Measurements from ENCODE around the gene C20orf173.

The C20orf173 gene

GRCh38 chr20:35568645-35569044, 39.2 kb upstream of the C20orf173 start:
- TF ChIP-seq, protein P1, sequence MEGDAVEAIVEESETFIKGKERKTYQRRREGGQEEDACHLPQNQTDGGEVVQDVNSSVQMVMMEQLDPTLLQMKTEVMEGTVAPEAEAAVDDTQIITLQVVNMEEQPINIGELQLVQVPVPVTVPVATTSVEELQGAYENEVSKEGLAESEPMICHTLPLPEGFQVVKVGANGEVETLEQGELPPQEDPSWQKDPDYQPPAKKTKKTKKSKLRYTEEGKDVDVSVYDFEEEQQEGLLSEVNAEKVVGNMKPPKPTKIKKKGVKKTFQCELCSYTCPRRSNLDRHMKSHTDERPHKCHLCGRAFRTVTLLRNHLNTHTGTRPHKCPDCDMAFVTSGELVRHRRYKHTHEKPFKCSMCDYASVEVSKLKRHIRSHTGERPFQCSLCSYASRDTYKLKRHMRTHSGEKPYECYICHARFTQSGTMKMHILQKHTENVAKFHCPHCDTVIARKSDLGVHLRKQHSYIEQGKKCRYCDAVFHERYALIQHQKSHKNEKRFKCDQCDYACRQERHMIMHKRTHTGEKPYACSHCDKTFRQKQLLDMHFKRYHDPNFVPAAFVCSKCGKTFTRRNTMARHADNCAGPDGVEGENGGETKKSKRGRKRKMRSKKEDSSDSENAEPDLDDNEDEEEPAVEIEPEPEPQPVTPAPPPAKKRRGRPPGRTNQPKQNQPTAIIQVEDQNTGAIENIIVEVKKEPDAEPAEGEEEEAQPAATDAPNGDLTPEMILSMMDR (IDR thresholded peaks at IDR 0.05; ENCODE audit: low read depth, low read length): peak; percentile 4
- DNase-seq (ENCODE audit: extremely low read depth, low read depth): no peak

- TF ChIP-seq, protein P1 (IDR thresholded peaks at IDR 0.05; ENCODE audit: low read depth, low read length): no peak
- DNase-seq (ENCODE audit: extremely low read depth, low read depth): no peak
Measured at GRCh38 chr20:35564905-35565304, 35.5 kb upstream of the C20orf173 start.

DNA sequence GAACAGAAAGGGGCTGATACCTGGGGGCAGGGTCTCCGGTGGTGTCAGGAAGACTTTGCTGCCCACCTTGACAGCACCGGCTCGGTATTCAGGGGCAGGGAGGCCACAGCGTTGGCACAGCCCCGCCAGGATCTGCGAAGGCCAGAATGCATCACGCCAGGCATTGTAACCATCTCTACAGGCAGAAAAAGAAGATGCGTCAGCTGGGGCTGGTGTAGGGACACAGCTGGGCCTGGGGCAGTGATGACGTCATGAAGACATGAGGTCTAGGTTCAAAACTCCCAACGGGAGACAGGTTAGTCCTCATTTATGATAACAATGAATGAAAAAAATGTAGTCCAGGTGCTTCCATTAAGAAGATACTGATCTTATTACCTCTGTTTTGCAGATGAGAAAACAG, 34.4 kb upstream of the C20orf173 start:
- TF ChIP-seq, protein P1 (IDR thresholded peaks at IDR 0.05; ENCODE audit: low read depth, low read length): no peak
- DNase-seq (ENCODE audit: extremely low read depth, low read depth): no peak

DNA sequence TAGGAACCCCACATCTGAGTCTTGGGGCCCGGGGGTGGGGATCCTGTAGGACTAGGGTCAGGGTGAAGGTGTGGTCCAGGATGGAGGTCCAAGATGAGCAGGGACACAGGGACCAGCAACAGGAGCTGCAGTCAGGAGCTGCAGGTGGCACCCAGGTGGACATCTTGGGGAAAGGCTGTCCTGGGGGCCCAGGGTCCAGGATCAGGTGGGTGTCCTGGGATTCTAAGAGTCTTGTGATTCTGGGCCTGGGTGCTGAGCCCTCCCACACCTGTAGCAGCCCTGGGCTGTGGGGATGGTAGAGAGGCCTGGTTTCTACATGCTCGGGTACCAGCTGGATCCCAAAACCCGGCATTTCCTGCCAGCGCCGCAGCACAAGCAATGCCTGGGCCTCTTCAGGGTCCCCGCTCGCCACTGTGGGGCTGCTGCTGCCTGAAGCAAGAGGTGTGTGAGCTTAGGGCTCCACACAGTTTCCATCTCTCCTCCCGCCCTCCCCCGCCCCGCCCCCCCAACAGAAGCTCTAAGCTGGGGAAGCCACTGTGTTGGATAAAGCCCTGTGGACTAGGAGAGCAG, 33.2 kb upstream of the C20orf173 start:
- TF ChIP-seq, protein P1 (IDR thresholded peaks at IDR 0.05; ENCODE audit: low read depth, low read length): no peak
- DNase-seq (ENCODE audit: extremely low read depth, low read depth): no peak

DNA sequence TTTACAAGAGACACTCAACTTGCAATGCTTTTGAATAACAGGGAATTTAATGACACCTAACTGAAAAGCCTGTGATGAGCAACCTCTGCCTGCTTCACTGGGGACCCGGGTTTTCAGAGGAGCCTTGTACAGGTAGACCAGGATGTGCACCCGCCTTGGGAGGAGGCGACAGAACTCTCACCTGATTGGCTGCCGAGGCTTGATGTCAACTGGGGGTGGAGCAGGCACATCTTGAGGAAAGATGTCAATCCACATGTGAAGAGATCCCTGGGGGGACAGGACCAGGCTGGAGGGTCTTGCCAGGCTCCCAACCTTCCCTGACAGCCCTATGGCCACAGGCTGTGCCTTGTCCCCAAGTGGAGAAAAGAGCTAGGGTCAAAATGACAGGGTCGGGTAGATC, 32.2 kb upstream of the C20orf173 start:
- no peak for DNase-seq (ENCODE audit: extremely low read depth, low read depth)
- TF ChIP-seq, protein P1 (IDR thresholded peaks at IDR 0.05; ENCODE audit: low read depth, low read length): no peak

DNA sequence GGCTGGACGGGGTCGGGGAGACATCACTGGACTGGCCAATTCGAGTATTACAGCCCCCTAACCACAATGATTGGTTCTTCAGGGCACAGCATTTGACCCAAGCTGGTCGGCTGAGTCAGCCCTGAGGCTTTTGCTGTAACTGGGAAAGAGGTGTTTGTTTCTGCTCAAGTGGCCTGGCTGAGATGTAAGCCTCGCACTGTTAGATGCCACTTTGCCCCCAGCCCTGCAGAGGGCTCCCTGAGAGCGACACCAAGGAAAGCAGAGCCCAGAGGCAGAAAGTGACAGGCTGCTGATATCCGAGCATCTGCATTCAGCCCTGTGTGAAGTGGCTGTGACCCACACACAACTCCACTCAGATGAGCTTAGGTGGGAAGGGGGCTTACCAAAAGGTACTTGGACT, 31.8 kb upstream of the C20orf173 start:
- DNase-seq (ENCODE audit: extremely low read depth, low read depth): no peak
- TF ChIP-seq, protein P1 (IDR thresholded peaks at IDR 0.05; ENCODE audit: low read depth, low read length): peak; percentile 28

GRCh38 chr20:35560541-35560940, 31.1 kb upstream of the C20orf173 start:
- TF ChIP-seq, protein P1 (IDR thresholded peaks at IDR 0.05; ENCODE audit: low read depth, low read length): no peak

More at GRCh38 chr20:35560541-35560940, 31.1 kb upstream of the C20orf173 start:
- DNase-seq (ENCODE audit: extremely low read depth, low read depth): no peak
